GM13976 (cell line): Measurements from ENCODE around the gene CTSW.
A peak's percentile ranks its signal among the peaks of the same experiment; 100 is the strongest.

Experiments
- DNase-seq: peaks from one replicate; pipeline ENCODE4 v3.0.0; 2012; ENCODE audit warnings: low spot score
- in situ Hi-C: fragments of 300-500 bp; cut with MboI; formaldehyde crosslinking; loops from one replicate; pipeline ENCODE4 v1.12.0; 2022; ENCODE audit warnings: low sequenced_read_pairs, mixed read lengths, inconsistent platforms; ENCODE audit not compliant: unreplicated experiment
- TF ChIP-seq, protein P1 (sequence below): IDR thresholded peaks from 2 replicates; pipeline ENCODE4 v1.5.1; 2012; ENCODE audit warnings: borderline replicate concordance, mild to moderate bottlenecking; ENCODE audit not compliant: insufficient read depth; ENCODE audit errors: extremely low read depth, missing control alignments, control extremely low read depth

The CTSW gene

GRCh38 chr11:65922565-65922964, 42.9 kb downstream of the CTSW start:
- TF ChIP-seq, protein P1, sequence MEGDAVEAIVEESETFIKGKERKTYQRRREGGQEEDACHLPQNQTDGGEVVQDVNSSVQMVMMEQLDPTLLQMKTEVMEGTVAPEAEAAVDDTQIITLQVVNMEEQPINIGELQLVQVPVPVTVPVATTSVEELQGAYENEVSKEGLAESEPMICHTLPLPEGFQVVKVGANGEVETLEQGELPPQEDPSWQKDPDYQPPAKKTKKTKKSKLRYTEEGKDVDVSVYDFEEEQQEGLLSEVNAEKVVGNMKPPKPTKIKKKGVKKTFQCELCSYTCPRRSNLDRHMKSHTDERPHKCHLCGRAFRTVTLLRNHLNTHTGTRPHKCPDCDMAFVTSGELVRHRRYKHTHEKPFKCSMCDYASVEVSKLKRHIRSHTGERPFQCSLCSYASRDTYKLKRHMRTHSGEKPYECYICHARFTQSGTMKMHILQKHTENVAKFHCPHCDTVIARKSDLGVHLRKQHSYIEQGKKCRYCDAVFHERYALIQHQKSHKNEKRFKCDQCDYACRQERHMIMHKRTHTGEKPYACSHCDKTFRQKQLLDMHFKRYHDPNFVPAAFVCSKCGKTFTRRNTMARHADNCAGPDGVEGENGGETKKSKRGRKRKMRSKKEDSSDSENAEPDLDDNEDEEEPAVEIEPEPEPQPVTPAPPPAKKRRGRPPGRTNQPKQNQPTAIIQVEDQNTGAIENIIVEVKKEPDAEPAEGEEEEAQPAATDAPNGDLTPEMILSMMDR = no peak
- in situ Hi-C loops = no loop called here
- DNase-seq = no peak

DNA sequence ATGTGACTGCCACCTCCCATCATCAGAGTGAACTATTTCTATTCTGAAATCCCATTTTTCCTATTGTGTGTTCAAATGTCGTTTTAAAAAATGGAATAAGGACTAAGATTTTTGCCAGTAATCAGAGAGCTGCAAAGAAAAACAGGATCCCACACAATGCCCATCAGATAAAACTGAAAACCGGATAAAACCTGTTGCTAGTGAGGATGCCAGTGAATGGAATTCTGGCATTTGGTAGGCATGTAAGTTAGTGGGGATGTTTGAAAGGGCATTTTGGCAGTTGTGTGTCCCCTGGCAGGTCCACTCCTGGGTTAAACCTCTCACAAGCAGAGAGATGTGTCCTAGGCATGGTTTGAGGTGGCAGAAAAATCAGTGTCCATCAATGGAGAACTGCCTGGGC, 45.8 kb downstream of the CTSW start:
- in situ Hi-C loops = no loop called here
- TF ChIP-seq, protein P1 = no peak
- DNase-seq = no peak

- in situ Hi-C loops = no loop called here
- DNase-seq = peak; percentile 91
- TF ChIP-seq, protein P1 = no peak
Measured at GRCh38 chr11:65927904-65928397, 48.3 kb downstream of the CTSW start.

GRCh38 chr11:65928667-65929066, 49.0 kb downstream of the CTSW start:
- DNase-seq = no peak
- in situ Hi-C loops = no loop called here
- TF ChIP-seq, protein P1 = no peak

DNA sequence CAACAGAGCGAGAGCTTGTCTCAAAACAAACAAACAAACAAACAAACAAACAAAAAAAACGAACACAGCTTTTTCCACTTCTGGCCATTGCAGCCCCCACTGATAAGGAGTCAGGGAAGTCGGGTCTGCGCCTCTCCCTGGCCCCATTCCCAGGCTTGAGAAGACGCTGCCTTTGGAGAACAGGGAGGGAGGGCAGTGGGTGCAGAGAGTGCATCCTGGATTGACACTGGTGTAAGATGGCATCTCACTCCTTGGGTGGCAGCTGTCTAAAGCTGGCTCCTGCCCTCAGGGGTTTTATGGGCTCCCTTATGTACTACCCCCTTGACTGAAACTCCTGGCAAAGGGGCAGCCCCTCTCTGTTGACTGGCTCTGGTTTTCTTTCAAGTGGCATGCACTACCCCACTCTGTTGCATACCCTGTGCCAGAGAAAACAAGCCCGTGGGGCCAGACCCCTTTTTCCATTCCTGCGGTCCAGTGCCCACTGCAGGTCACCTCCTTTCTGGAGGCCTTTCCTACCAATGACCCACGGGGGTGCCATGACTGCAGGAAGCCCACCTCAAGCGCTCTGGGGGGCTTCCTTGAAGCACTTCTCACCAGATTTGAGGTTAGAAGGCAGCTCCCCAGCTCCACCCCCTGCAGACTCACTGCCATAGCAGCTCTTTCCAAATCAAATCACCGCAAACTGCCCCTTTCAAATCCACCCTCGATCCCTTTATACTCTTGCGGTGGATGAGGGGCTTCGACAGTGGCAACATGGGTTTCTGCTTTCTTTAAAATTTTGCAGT, 52.3 kb downstream of the CTSW start:
- in situ Hi-C loops = no loop called here
- TF ChIP-seq, protein P1 = no peak
- DNase-seq = no peak

- TF ChIP-seq, protein P1 = no peak
- in situ Hi-C loops = no loop called here
- DNase-seq = no peak
Measured at GRCh38 chr11:65932558-65932919, 52.9 kb downstream of the CTSW start.
